ENCODE measurements around the gene HRH1. TPM values are rescaled to one million over a fixed set of nuclear protein-coding genes. Genes with fewer than 3 reads are reported as not detected.
"Not testable (repeated sequence)": the region's sequence is repeated elsewhere in the genome, so short reads cannot be mapped to it uniquely, and the experiment has no call there.

The HRH1 gene
- total RNA-seq, 1 experiment from 2014 or later, result 7.0 TPM

GRCh38 chr3:11173828-11174465 is 19.7 kb downstream of the HRH1 start:
- DNase-seq (ENCODE audit: low read depth, low spot score) (no peak), ATAC-seq (no peak)
- no peaks in the 10 kb centered on the region for H3K9me2 ChIP-seq (ENCODE audit: insufficient read depth)
- intact Hi-C loops (cut with micrococcal nuclease), result no loop called here
- H3K9me3 ChIP-seq (ENCODE audit: control insufficient read depth in 1 of 2, insufficient read depth in 1 of 2, low read depth in 1 of 2, low read length in 2 of 2), result no peaks in the 10 kb centered on the region
- no peaks in the 10 kb centered on the region for H3K36me3 ChIP-seq (ENCODE audit: control insufficient read depth in 1 of 2, insufficient read depth in 2 of 2, low read length in 2 of 2)
- RAD21 ChIA-PET (ENCODE audit: low non-redundant PET in 1 of 2, low total read pairs in 2 of 2, uncharacterized antibody in 2 of 2, unreplicated experiment in 2 of 2), result no interaction called here
- BruUV-seq (replicated peaks), result no TSS peak
- no peak overlapping the region for H3K4me3 ChIP-seq (replicated peaks in 1 of 2; ENCODE audit: low read depth in 1 of 2, low read length in 2 of 2)
- no peak overlapping the region for H3K4me2 ChIP-seq (ENCODE audit: low read length)
- no peak for TF ChIP-seq CBX3 (IDR thresholded peaks at IDR 0.05; ENCODE audit: low read depth)
- no peak for TF ChIP-seq JUND (IDR thresholded peaks at IDR 0.05)
- no peak for TF ChIP-seq EZH2phosphoT487 (IDR thresholded peaks at IDR 0.05; ENCODE audit: borderline replicate concordance)
- TF ChIP-seq EZH2 (IDR thresholded peaks at IDR 0.05), result no peak
- TF ChIP-seq RAD21 (IDR thresholded peaks at IDR 0.05; ENCODE audit: low read depth), result no peak
- no peak for TF ChIP-seq MAX (IDR thresholded peaks at IDR 0.05)
- H3K4me1 ChIP-seq (ENCODE audit: control insufficient read depth in 1 of 2, insufficient read depth in 2 of 2, low read length in 2 of 2), result peaks cover 0 to 10% of the 10 kb centered on the region in 2 experiments; a peak in 1 of 4 replicates
- CTCF ChIA-PET, result no interaction called here
- H4K20me1 ChIP-seq (ENCODE audit: insufficient read depth), result no peaks in the 10 kb centered on the region
- H2AFZ ChIP-seq (ENCODE audit: low read depth, low read length, poor library complexity, severe bottlenecking), result no peak overlapping the region
- H3K9ac ChIP-seq (ENCODE audit: low read length), result no peak overlapping the region
- H3K27ac ChIP-seq (ENCODE audit: low read depth, low read length), result no peak overlapping the region
- H3K79me2 ChIP-seq (ENCODE audit: insufficient read depth, low read length), result no peaks in the 10 kb centered on the region
- no peaks in the 10 kb centered on the region for H3K27me3 ChIP-seq (ENCODE audit: insufficient read depth, low read length)
- POLR2A ChIA-PET, result no interaction called here

- POLR2A ChIA-PET, result no interaction called here
- ATAC-seq (no peak), DNase-seq (ENCODE audit: low read depth, low spot score) (no peak)
- Histone ChIP-seq H4K20me1 (ENCODE audit: insufficient read depth) (no peaks in the 10 kb centered on the region), H3K79me2 (ENCODE audit: insufficient read depth, low read length) (no peaks in the 10 kb centered on the region), H3K9ac (ENCODE audit: low read length) (no peak overlapping the region), H3K27me3 (ENCODE audit: insufficient read depth, low read length) (no peaks in the 10 kb centered on the region), H3K9me2 (ENCODE audit: insufficient read depth) (no peaks in the 10 kb centered on the region), H3K9me3 (ENCODE audit: control insufficient read depth in 1 of 2, insufficient read depth in 1 of 2, low read depth in 1 of 2, low read length in 2 of 2) (no peaks in the 10 kb centered on the region), H3K36me3 (ENCODE audit: control insufficient read depth in 1 of 2, insufficient read depth in 2 of 2, low read length in 2 of 2) (no peaks in the 10 kb centered on the region), H3K4me3 (replicated peaks in 1 of 2; ENCODE audit: low read depth in 1 of 2, low read length in 2 of 2) (no peak overlapping the region), H2AFZ (ENCODE audit: low read depth, low read length, poor library complexity, severe bottlenecking) (no peak overlapping the region), H3K27ac (ENCODE audit: low read depth, low read length) (no peak overlapping the region), H3K4me2 (ENCODE audit: low read length) (no peak overlapping the region), H3K4me1 (ENCODE audit: control insufficient read depth in 1 of 2, insufficient read depth in 2 of 2, low read length in 2 of 2) (peaks cover 5 to 19% of the 10 kb centered on the region in 2 experiments)
- RAD21 ChIA-PET (ENCODE audit: low non-redundant PET in 1 of 2, low total read pairs in 2 of 2, uncharacterized antibody in 2 of 2, unreplicated experiment in 2 of 2), result no interaction called here
- CTCF ChIA-PET, result no interaction called here
- TF ChIP-seq MAX (IDR thresholded peaks at IDR 0.05) (no peak), ZBTB33 (IDR thresholded peaks at IDR 0.05; ENCODE audit: extremely low read depth, insufficient replicate concordance, low read length) (no peak), ZFX (IDR thresholded peaks at IDR 0.05) (no peak)
- no TSS peak for BruUV-seq (replicated peaks)
- intact Hi-C loops (cut with micrococcal nuclease), result no loop called here
Measured at GRCh38 chr3:11178421-11178820, 24.1 kb downstream of the HRH1 start.

GRCh38 chr3:11184328-11184969 is 30.2 kb downstream of the HRH1 start:
- H2AFZ ChIP-seq (ENCODE audit: low read depth, low read length, poor library complexity, severe bottlenecking); H3K9me2 ChIP-seq (ENCODE audit: insufficient read depth); H3K79me2 ChIP-seq (ENCODE audit: insufficient read depth, low read length); H3K9me3 ChIP-seq (ENCODE audit: control insufficient read depth in 1 of 2, insufficient read depth in 1 of 2, low read depth in 1 of 2, low read length in 2 of 2); ATAC-seq; BruUV-seq (replicated peaks); intact Hi-C loops (cut with micrococcal nuclease); DNase-seq (ENCODE audit: low read depth, low spot score); H3K27me3 ChIP-seq (ENCODE audit: insufficient read depth, low read length); H3K36me3 ChIP-seq (ENCODE audit: control insufficient read depth in 1 of 2, insufficient read depth in 2 of 2, low read length in 2 of 2); RAD21 ChIA-PET (ENCODE audit: low non-redundant PET in 1 of 2, low total read pairs in 2 of 2, uncharacterized antibody in 2 of 2, unreplicated experiment in 2 of 2); H4K20me1 ChIP-seq (ENCODE audit: insufficient read depth); H3K27ac ChIP-seq (ENCODE audit: low read depth, low read length): not testable (repeated sequence)
- CTCF ChIA-PET, result interaction anchor here (0.9 kb wide), 1 partner anchor 29 kb away, joined by 3 read pairs; no protein-coding TSS in a partner anchor
- Histone ChIP-seq H3K4me3 (replicated peaks in 1 of 2; ENCODE audit: low read depth in 1 of 2, low read length in 2 of 2) (peak overlapping the region in 1 of 2 experiments; percentile 15; a peak in 1 of 4 replicates), H3K4me2 (ENCODE audit: low read length) (peak overlapping the region; percentile 73), H3K4me1 (ENCODE audit: control insufficient read depth in 1 of 2, insufficient read depth in 2 of 2, low read length in 2 of 2) (peaks cover 32 to 59% of the 10 kb centered on the region in 2 experiments), H3K9ac (ENCODE audit: low read length) (peak overlapping the region; percentile 24; the same call in 1 of the 2 replicates)
- POLR2A ChIA-PET, result interaction anchor here (0.7 kb wide), 1 partner anchor 10 kb away, joined by 3 read pairs; no protein-coding TSS in a partner anchor

All from HCT116 (cell line).